Calu3 (cell line): ENCODE data around the gene GRM7. TPM values are rescaled to one million over a fixed set of nuclear protein-coding genes. Genes with fewer than 3 reads are reported as not detected.
"Not testable (repeated sequence)": the region's sequence is repeated elsewhere in the genome, so short reads cannot be mapped to it uniquely, and the experiment has no call there.

Experiments
- BruUV-seq: library from RNA; stranded (reverse); fragments of 400-500 nt; replicated peaks from 2 replicates; lab custom pipeline; 2021; lab: Mats Ljungman, UMichigan
- CTCF ChIA-PET: fragments of 300-600 bp; sonication (Branson Sonifier 250); formaldehyde crosslinking; loops from one replicate; lab custom pipeline; 2022; ENCODE audit warnings: antibody characterized with exemption; lab: Charles Lee
- DNase-seq: peaks from one replicate; pipeline ENCODE4 v3.0.0; 2022
- H3K27ac Mint-ChIP-seq: one replicate; pipeline ENCODE4 v1.8.0; 2022; ENCODE audit warnings: mixed read lengths; ENCODE audit not compliant: unreplicated experiment
- H3K27me3 Mint-ChIP-seq: one replicate; pipeline ENCODE4 v1.8.0; 2022; ENCODE audit warnings: mixed read lengths; ENCODE audit not compliant: unreplicated experiment
- H3K36me3 Mint-ChIP-seq: one replicate; pipeline ENCODE4 v1.8.0; 2022; ENCODE audit warnings: mild to moderate bottlenecking, moderate library complexity, mixed read lengths; ENCODE audit not compliant: insufficient read depth, unreplicated experiment
- H3K4me1 Mint-ChIP-seq: one replicate; pipeline ENCODE4 v1.8.0; 2022; ENCODE audit warnings: mild to moderate bottlenecking, low read depth, mixed read lengths; ENCODE audit not compliant: unreplicated experiment
- H3K4me3 Mint-ChIP-seq: one replicate; pipeline ENCODE4 v1.8.0; 2022; ENCODE audit warnings: mild to moderate bottlenecking, low read depth, moderate library complexity, mixed read lengths; ENCODE audit not compliant: unreplicated experiment
- H3K9me3 Mint-ChIP-seq: one replicate; pipeline ENCODE4 v1.8.0; 2022; ENCODE audit warnings: low read depth, mixed read lengths; ENCODE audit not compliant: unreplicated experiment
- intact Hi-C: fragments of 100-400 bp; cut with micrococcal nuclease; formaldehyde crosslinking; loops from one replicate; pipeline ENCODE4 v1.10.0; 2022; ENCODE audit not compliant: unreplicated experiment
- total RNA-seq: library from RNA; stranded (reverse); gene quantifications from 2 replicates; pipeline ENCODE4 v1.2.3, GENCODE V29; 2022
- TF ChIP-seq, protein P1 (sequence below): fragments of 200-600 bp; IDR thresholded peaks from one replicate; pipeline ENCODE4 v1.8.0; 2022; ENCODE audit warnings: antibody characterized with exemption; ENCODE audit not compliant: unreplicated experiment

GRM7 gene
- total RNA-seq, 1 experiment from 2014 or later, result not detected

DNA sequence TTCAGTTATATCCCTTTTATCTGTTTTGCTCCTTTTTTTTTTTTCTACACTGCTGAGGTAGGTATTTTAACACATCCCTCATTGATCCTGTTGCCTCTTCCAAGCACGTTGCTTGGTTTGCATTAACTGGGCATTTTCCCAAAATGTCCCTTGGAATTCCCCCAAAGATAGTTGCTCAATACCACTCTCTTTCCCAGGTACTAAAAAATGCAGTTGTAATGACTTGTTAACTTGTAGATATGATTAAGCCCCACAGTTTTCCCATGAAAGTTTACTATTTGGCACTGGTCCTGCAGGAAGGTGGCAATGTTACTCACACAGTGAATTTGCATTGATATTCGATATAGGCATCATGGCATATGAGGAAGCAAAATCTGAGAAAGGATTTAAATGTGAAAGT is 67.1 kb downstream of the GRM7 start:
- no TSS peak for BruUV-seq
- peak overlapping the region; percentile 30 for H3K27ac Mint-ChIP-seq
- H3K27me3 Mint-ChIP-seq, result no peaks in the 10 kb centered on the region
- H3K9me3 Mint-ChIP-seq, result peaks cover 13% of the 10 kb centered on the region
- TF ChIP-seq, protein P1, sequence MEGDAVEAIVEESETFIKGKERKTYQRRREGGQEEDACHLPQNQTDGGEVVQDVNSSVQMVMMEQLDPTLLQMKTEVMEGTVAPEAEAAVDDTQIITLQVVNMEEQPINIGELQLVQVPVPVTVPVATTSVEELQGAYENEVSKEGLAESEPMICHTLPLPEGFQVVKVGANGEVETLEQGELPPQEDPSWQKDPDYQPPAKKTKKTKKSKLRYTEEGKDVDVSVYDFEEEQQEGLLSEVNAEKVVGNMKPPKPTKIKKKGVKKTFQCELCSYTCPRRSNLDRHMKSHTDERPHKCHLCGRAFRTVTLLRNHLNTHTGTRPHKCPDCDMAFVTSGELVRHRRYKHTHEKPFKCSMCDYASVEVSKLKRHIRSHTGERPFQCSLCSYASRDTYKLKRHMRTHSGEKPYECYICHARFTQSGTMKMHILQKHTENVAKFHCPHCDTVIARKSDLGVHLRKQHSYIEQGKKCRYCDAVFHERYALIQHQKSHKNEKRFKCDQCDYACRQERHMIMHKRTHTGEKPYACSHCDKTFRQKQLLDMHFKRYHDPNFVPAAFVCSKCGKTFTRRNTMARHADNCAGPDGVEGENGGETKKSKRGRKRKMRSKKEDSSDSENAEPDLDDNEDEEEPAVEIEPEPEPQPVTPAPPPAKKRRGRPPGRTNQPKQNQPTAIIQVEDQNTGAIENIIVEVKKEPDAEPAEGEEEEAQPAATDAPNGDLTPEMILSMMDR, result no peak
- H3K4me1 Mint-ChIP-seq, result no peaks in the 10 kb centered on the region
- intact Hi-C loops, result loop anchor here (5.0 kb wide), 1 partner anchor 529 kb away; no protein-coding TSS in a partner anchor
- DNase-seq, result no peak
- H3K4me3 Mint-ChIP-seq, result no peak overlapping the region
- CTCF ChIA-PET, result no interaction called here
- no peaks in the 10 kb centered on the region for H3K36me3 Mint-ChIP-seq

DNA sequence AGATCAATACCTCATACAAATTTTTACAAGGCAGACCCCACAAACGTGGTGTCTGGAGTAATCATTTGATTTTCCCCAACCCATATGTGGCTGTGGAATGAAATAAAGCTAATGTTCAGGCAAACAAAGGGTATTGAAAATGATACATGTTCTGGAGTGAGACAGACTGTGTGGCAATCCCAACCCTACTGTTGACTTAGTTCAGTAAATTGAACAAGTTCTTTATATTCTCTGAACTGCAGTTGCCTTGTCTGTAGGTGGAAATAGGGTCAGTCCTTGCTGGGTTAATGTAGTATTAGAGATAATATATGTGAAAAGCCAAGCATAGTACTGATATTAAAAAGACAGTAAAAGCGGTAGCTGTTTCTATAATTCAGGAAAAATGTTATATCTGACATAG is 69.0 kb downstream of the GRM7 start:
- no peak for DNase-seq
- H3K4me3 Mint-ChIP-seq, result no peak overlapping the region
- H3K9me3 Mint-ChIP-seq, result peaks cover 13% of the 10 kb centered on the region
- intact Hi-C loops, result loop anchor here (5.0 to 10.0 kb wide), 2 partner anchors 527 to 1185 kb away; no protein-coding TSS in a partner anchor
- H3K4me1 Mint-ChIP-seq, result no peaks in the 10 kb centered on the region
- TF ChIP-seq, protein P1, result no peak
- no peaks in the 10 kb centered on the region for H3K36me3 Mint-ChIP-seq
- CTCF ChIA-PET, result no interaction called here
- no peaks in the 10 kb centered on the region for H3K27me3 Mint-ChIP-seq
- no TSS peak for BruUV-seq
- no peak overlapping the region for H3K27ac Mint-ChIP-seq

DNA sequence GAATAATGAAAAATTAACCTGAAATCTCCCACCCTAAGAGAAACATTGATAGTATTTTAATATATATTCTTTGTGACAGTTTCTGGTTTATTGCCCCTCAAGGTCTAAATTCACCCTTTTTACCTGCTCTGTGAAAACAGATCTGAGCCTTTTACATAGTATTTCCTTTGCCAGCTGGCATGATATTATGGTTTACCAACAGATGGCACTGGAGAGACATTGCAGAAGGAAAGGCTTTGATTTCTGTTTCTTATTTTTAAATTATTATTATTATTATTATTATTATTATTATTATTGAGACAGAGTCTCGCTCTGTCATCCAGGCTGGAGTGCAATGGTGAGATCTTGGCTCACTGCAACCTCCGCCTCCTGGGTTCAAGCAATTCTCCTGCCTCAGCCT is 74.5 kb downstream of the GRM7 start:
- DNase-seq, BruUV-seq, H3K9me3 Mint-ChIP-seq, H3K4me1 Mint-ChIP-seq, H3K27me3 Mint-ChIP-seq, H3K4me3 Mint-ChIP-seq, CTCF ChIA-PET, H3K27ac Mint-ChIP-seq, H3K36me3 Mint-ChIP-seq: not testable (repeated sequence)
- intact Hi-C loops, result loop anchor here (10.0 kb wide), 1 partner anchor 1179 kb away; no protein-coding TSS in a partner anchor

DNA sequence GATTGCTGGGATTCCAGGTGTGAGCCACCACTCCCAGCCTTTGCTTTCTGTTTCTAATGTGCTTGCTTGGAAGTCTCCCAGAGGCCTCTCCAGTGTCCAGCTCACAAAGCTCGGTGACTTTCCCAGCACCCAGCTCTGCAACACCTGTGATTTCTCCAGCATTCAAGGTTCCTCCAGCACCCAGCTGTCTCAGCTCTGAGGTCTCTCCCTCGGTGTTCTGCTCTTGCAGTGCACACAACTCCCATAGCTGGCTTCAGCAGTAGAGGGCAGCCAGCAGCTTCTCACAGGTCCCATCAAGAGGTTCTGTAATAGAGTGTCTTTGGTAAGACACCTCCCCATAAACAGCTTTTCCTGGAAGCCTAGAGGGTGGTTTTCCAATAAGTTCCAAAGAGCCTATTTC is 75.1 kb downstream of the GRM7 start:
- no peaks in the 10 kb centered on the region for H3K4me1 Mint-ChIP-seq

DNA sequence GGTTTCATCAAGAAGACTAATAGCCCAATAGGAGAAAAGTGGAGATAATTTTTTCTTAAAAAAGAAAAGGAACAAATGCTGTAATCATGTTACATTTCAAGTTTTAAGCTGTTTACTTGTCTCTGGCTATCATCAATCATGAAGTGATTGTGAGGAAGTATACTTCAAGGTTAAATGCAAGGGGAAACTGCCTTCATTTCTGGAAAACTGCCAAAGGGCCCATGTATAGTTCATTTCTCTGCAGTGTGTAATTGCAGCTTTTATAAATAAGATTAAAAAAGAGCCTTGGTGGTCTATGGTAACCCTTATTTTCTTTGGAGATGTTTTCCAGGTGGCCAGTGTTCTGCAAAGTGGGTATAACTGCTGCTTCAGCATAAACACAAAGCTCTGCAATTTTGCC is 101.9 kb downstream of the GRM7 start:
- no peak overlapping the region for H3K27ac Mint-ChIP-seq
- intact Hi-C loops, result no loop called here
- CTCF ChIA-PET, result no interaction called here
- peaks cover 4% of the 10 kb centered on the region for H3K9me3 Mint-ChIP-seq
- H3K4me3 Mint-ChIP-seq, result no peak overlapping the region
- BruUV-seq, result no TSS peak
- no peaks in the 10 kb centered on the region for H3K4me1 Mint-ChIP-seq
- no peak for DNase-seq
- no peaks in the 10 kb centered on the region for H3K36me3 Mint-ChIP-seq
- TF ChIP-seq, protein P1, result no peak
- no peaks in the 10 kb centered on the region for H3K27me3 Mint-ChIP-seq

More for the DNA sequence above, 75.1 kb downstream of the GRM7 start:
- H3K27me3 Mint-ChIP-seq, result no peaks in the 10 kb centered on the region
- DNase-seq, result no peak
- peaks cover 5% of the 10 kb centered on the region for H3K9me3 Mint-ChIP-seq
- intact Hi-C loops, result loop anchor here (10.0 kb wide), 1 partner anchor 1179 kb away; no protein-coding TSS in a partner anchor
- BruUV-seq, result no TSS peak
- CTCF ChIA-PET, result no interaction called here
- H3K4me3 Mint-ChIP-seq, result no peak overlapping the region
- no peak overlapping the region for H3K27ac Mint-ChIP-seq
- TF ChIP-seq, protein P1, result no peak
- H3K36me3 Mint-ChIP-seq, result no peaks in the 10 kb centered on the region
